NCI-H1105 treated with DMSO at 0.1 percent for 48 hours (cell line): ENCODE data around the gene ATP1B3.
"Not testable (repeated sequence)": the region's sequence is repeated elsewhere in the genome, so short reads cannot be mapped to it uniquely, and the experiment has no call there.

ENCODE experiments used
- DNase-seq: peaks from one replicate; lab custom pipeline; 2025; lab: John Stamatoyannopoulos, UW

Gene ATP1B3

GRCh38 chr3:141860766-141861513, 15.5 kb upstream of the ATP1B3 start:
- no peak for DNase-seq

GRCh38 chr3:141862279-141862816, 14.1 kb upstream of the ATP1B3 start:
- no peak for DNase-seq

- DNase-seq, result no peak
Measured at GRCh38 chr3:141863491-141863890, 13.0 kb upstream of the ATP1B3 start.

GRCh38 chr3:141864281-141864970, 12.0 kb upstream of the ATP1B3 start:
- no peak for DNase-seq

- no peak for DNase-seq
Measured at GRCh38 chr3:141865101-141865500, 11.3 kb upstream of the ATP1B3 start.

- no peak for DNase-seq
Measured at GRCh38 chr3:141870091-141870687, 6.3 kb upstream of the ATP1B3 start.

- peak; percentile 89 for DNase-seq
Measured at GRCh38 chr3:141875374-141875892, 1.0 kb upstream of the ATP1B3 start.

GRCh38 chr3:141875893-141876380, 506 bp upstream of the ATP1B3 start:
- peak; percentile 76 for DNase-seq

GRCh38 chr3:141876891-141877621, 613 bp downstream of the ATP1B3 start:
- DNase-seq, result peak; percentile 41

GRCh38 chr3:141877911-141878310, 1.5 kb downstream of the ATP1B3 start:
- peak; percentile 8 for DNase-seq

- DNase-seq, result no peak
Measured at GRCh38 chr3:141878326-141878725, 1.9 kb downstream of the ATP1B3 start.

GRCh38 chr3:141878817-141879216, 2.4 kb downstream of the ATP1B3 start:
- DNase-seq, result peak; percentile 42

- DNase-seq, result no peak
Measured at GRCh38 chr3:141881702-141882101, 5.3 kb downstream of the ATP1B3 start.

- no peak for DNase-seq
Measured at GRCh38 chr3:141887051-141887450, 10.6 kb downstream of the ATP1B3 start.

GRCh38 chr3:141888548-141888947, 12.1 kb downstream of the ATP1B3 start:
- not testable (repeated sequence) for DNase-seq

GRCh38 chr3:141894524-141895176, 18.2 kb downstream of the ATP1B3 start:
- DNase-seq, result no peak

- no peak for DNase-seq
Measured at GRCh38 chr3:141895731-141896130, 19.3 kb downstream of the ATP1B3 start.

GRCh38 chr3:141898908-141899307, 22.5 kb downstream of the ATP1B3 start:
- DNase-seq, result no peak

- no peak for DNase-seq
Measured at GRCh38 chr3:141900343-141900742, 23.9 kb downstream of the ATP1B3 start.

- no peak for DNase-seq
Measured at GRCh38 chr3:141901914-141902313, 25.5 kb downstream of the ATP1B3 start.

- no peak for DNase-seq
Measured at GRCh38 chr3:141904203-141904602, 27.8 kb downstream of the ATP1B3 start.
